MG63 (cell line): Measurements from ENCODE around the gene VTCN1. TPM values are rescaled to one million over a fixed set of nuclear protein-coding genes. Genes with fewer than 3 reads are reported as not detected.
A peak's percentile ranks its signal among the peaks of the same experiment; 100 is the strongest.

Experiments
- DNase-seq: peaks from one replicate; pipeline ENCODE4 v3.0.0-alpha.2; 2020
- H3K27me3 ChIP-seq: fragments of 250-450 bp; sonication (Bioruptor Pico); 2 replicates; pipeline ENCODE4 v1.5.1; 2020; ENCODE audit warnings: mild to moderate bottlenecking, moderate library complexity
- H3K36me3 ChIP-seq: fragments of 250-450 bp; sonication (Bioruptor Pico); 2 replicates; pipeline ENCODE4 v1.5.1; 2020; ENCODE audit warnings: mild to moderate bottlenecking, moderate library complexity
- H3K4me3 ChIP-seq: fragments of 250-450 bp; sonication (Bioruptor Pico); 2 replicates; pipeline ENCODE4 v1.5.1; 2020; ENCODE audit warnings: mild to moderate bottlenecking, moderate library complexity
- H3K9me3 ChIP-seq: fragments of 250-450 bp; sonication (Bioruptor Pico); 2 replicates; pipeline ENCODE4 v1.5.1; 2020; ENCODE audit warnings: mild to moderate bottlenecking, moderate library complexity
- total RNA-seq: library from RNA; depleted of rRNA; stranded (reverse); fragments of >200 nt; shearing (Covaris generic); gene quantifications from 2 replicates; pipeline ENCODE4 v1.2.3, GENCODE V29; 2014; ENCODE audit warnings: low replicate concordance

VTCN1 gene
- total RNA-seq, 1 experiment from 2014 or later = 0.82 TPM

DNA sequence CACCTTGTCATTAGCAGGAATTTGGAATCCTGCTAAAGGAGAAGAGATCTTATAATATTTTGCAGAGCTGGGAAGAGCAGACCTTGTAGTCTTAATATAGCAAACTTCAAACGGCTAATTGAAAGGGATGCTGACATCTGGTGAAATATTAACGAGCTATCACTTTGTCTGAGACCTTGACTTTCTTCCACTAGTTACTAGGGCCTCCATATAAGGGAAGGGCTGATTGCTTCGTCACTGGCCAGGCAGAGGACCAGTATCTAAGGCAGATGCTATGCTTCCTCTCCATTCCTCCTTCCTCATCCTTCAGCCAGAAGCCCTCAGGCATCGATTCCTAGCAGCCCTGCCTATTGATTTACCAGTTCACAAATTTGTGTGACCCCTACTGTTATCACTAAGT lies 6.0 kb upstream of the VTCN1 start:
- no peaks in the 10 kb centered on the region for H3K27me3 ChIP-seq
- DNase-seq = no peak
- no peak overlapping the region for H3K4me3 ChIP-seq
- peaks cover 7% of the 10 kb centered on the region; the same call in 1 of the 2 replicates for H3K9me3 ChIP-seq
- H3K36me3 ChIP-seq = no peaks in the 10 kb centered on the region

DNA sequence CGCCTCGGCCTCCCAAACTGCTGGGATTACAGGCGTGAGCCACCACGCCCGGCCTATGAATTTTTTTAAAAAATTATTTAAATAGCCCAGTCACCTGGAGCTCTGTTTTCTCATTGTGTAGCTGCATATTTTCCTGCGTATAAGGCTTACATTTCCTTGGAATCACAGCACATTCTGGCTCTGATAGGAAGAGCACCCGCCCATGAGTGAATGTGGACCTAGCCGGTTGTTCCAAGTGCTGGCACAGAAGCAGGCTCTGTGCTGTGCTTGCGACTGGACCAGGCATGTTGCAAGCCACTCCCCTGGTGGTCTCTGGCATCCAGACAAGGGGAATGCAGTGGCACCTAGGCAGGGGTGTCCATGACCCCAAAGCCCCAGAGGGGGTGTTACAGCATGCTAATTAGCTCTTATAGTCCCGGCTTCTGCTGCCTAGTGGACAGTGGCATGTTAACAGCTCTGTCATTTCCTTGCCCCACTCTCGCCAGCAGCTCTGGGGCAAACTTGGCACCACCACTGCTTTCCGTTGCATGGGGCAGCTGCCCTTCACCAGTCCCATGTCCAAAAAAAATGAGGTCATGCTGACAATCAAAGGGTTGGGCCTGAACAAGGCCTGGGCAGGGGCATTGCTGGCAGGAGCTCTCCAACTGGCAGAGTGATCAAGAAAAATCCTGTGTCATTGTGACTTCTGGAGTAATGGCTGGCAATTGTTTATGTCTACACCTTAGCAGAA lies 5.2 kb upstream of the VTCN1 start:
- Histone ChIP-seq H3K9me3 (peaks cover 7% of the 10 kb centered on the region; the same call in 1 of the 2 replicates), H3K4me3 (no peak overlapping the region), H3K27me3 (no peaks in the 10 kb centered on the region), H3K36me3 (no peaks in the 10 kb centered on the region)
- DNase-seq = peak; percentile 98

DNA sequence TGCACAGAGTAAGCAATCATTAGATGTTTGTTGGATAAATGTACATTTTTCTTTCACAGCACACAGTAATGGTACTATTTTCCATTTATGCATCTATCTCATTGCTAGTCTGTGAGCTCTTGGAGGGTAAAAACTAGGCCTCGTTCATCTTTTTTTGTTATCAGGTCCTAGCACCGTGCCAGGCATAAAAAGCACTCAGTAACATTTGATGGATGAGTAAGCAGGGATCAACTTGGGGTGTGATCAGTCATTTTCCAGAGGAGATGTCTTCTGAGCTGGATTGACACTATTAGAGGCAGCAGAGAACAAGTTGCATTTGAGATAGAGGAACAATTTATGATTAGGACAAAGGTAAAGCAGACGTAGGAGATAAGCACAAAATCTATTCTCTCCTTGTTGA lies 4.3 kb upstream of the VTCN1 start:
- no peak for DNase-seq
- Histone ChIP-seq H3K4me3 (no peak overlapping the region), H3K27me3 (no peaks in the 10 kb centered on the region), H3K9me3 (peaks cover 7% of the 10 kb centered on the region; the same call in 1 of the 2 replicates), H3K36me3 (no peaks in the 10 kb centered on the region)

DNA sequence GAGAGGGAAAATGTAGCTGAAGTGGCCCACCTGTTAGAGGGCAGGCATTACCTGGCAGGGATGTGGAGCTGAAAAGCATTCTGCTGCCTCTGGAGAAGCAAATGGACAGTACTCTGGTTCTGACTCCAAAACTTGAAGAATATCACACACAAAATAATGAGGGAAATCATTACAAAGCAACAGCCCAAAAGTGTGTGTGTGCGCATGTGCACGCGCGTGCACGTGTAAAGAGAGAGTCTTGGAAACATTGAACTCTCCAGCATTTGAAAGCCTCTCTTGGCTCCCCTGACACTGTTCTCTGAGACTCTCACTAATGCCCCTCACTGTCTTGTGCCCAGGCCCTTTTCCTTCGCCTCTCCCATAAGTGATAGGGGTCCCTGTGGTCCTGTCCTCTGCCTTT lies 2.3 kb upstream of the VTCN1 start:
- Histone ChIP-seq H3K9me3 (peaks cover 4% of the 10 kb centered on the region; the same call in 1 of the 2 replicates), H3K36me3 (no peaks in the 10 kb centered on the region), H3K4me3 (no peak overlapping the region), H3K27me3 (no peaks in the 10 kb centered on the region)
- DNase-seq = no peak

DNA sequence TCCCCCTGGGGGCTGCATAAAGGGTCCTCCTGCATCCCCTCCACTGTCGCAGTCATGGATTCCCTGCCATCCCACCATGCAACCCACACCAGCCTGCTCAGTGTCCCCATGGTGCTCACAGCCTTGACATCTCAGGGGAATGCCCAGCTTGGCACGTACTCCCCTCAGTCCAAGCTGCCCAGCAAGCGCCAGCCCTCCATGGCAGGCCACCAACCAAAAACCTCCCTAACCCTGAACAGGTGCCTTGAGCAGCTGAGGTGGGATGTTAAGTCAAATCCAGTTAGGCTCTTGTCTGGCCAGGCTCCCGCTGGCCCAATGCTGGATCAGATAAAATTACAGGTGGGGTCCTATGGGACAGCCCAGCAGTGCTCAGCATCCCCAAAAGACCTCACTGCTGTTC lies 341 bp downstream of the VTCN1 start:
- H3K9me3 ChIP-seq = no peaks in the 10 kb centered on the region
- H3K4me3 ChIP-seq = no peak overlapping the region
- H3K36me3 ChIP-seq = no peaks in the 10 kb centered on the region
- DNase-seq = no peak
- H3K27me3 ChIP-seq = no peaks in the 10 kb centered on the region; the same call in 1 of the 2 replicates

DNA sequence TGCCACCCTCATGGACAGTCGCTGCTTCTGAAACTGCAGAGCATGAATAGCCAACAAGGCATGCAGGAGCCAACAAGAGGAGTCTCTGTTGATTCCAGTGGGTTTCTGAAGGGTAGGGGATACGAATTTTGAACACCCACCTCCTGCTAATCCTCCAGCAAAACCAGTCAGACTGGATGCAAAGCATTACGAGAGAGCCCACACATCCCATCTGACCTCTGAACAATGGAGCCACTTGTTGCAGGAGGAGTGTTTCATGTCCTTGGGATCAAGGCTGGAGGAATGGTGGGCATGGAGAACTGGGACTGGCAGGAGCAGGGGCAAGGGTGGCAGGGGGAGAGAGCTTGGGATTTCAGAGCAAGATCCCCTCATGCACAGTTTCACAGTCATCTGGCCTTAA lies 1.6 kb downstream of the VTCN1 start:
- Histone ChIP-seq H3K9me3 (no peaks in the 10 kb centered on the region), H3K27me3 (peaks cover 3% of the 10 kb centered on the region; the same call in 1 of the 2 replicates), H3K4me3 (no peak overlapping the region), H3K36me3 (no peaks in the 10 kb centered on the region)
- DNase-seq = no peak

DNA sequence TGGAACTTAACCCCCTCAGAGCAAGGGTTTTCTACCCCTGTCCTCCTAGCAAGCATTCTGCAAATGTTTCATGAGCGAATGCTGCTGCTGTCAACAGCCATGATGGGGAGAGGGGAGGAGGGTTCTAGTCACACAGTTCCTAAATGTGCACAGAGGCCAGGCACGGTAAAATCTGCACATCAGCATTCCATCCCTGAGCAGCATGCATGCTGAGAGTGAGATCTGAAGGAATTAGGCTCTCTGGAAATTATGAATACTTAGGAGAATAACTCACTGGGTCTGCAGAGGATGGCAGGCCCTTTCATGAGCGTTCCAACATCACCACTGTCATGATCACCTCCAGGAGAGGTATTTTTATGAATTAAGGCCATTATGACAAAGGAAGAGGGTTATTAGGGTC lies 2.1 kb downstream of the VTCN1 start:
- no peak for DNase-seq
- Histone ChIP-seq H3K9me3 (no peaks in the 10 kb centered on the region), H3K27me3 (peaks cover 4% of the 10 kb centered on the region; the same call in 1 of the 2 replicates), H3K4me3 (no peak overlapping the region), H3K36me3 (no peaks in the 10 kb centered on the region)

DNA sequence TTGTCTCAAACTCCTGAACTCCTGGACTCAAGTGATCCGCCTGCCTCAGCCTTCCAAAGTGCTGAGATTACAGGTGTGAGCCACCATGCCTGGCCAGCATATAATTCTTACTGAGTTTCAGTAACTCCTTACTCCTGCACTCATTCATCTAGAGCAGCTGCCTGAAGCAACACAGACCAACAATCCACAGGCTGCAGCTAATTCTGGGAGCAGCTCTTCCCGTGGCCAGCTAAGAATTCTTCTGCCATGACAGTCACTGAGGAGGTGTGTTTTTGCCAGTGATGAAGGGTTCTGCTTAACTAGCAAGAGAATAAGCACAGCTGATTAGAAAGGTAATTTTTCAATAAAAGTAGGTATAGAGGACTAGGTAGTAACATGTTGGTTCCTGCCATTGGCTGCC lies 5.4 kb downstream of the VTCN1 start:
- no peak overlapping the region for H3K4me3 ChIP-seq
- peaks cover 4% of the 10 kb centered on the region; the same call in 1 of the 2 replicates for H3K27me3 ChIP-seq
- no peaks in the 10 kb centered on the region for H3K36me3 ChIP-seq
- no peak for DNase-seq
- H3K9me3 ChIP-seq = no peaks in the 10 kb centered on the region

DNA sequence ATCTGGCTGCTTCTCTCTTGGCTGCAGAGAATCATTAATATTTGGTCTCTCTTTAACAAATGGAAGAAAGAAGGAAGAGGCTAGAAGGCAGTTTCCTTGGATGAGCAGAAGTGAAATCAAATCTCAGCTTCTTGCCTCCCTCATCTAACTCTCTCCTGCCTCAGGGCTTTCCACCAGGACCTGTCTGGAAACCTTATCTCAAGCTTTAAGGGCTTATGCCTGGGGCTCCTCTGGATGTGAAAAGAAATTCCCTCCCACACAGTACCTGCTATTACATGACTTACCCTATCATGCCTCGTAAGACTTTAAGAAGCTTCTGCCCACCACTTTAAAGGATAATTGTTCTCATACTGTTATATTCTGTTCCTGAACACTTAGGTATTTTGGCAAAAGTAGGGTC lies 8.9 kb downstream of the VTCN1 start:
- H3K4me3 ChIP-seq = no peak overlapping the region
- H3K9me3 ChIP-seq = no peaks in the 10 kb centered on the region
- DNase-seq = no peak
- H3K36me3 ChIP-seq = no peaks in the 10 kb centered on the region
- H3K27me3 ChIP-seq = peaks cover 4% of the 10 kb centered on the region; the same call in 1 of the 2 replicates

DNA sequence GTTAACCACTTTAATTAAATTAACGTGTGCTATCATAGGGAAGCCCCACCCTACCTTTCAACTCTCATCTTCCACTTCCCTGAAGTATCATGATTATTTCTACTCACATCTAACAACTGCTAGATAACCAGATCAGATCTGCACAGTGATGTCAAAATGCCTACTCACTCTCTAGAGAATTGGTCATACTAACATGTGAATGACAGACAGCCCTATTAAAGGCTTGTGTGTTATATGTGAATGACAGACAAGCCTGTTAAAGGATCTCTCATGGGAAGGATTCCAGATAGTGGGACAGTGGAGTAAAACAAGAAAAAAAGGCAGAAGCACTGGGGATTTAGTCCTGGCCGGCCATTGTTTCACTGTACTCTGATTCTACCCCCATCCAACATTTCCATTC lies 12.6 kb downstream of the VTCN1 start:
- no peaks in the 10 kb centered on the region; the same call in 1 of the 2 replicates for H3K27me3 ChIP-seq
- peaks cover 2% of the 10 kb centered on the region; the same call in 1 of the 2 replicates for H3K9me3 ChIP-seq
- no peaks in the 10 kb centered on the region for H3K36me3 ChIP-seq
- H3K4me3 ChIP-seq = no peak overlapping the region
- no peak for DNase-seq

DNA sequence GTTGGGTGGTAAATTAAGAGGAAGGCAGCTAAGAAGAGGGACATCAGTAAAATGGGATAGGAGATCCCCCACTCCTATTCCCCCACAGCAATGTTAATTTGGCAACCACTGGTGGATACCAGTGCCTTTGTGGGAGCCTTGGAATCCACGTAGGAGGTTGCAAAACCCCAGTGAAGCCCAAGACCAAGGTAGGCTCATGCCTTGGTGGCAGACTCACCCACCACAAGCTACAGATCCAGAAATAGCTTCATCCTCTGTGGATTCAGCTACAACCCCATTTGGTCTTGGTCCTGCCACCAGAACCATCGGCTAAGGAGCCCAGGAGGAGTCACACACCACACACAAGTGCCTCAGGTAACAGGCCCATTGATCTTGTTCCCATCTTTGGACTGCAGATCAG lies 21.0 kb downstream of the VTCN1 start:
- no peak overlapping the region for H3K4me3 ChIP-seq
- no peak for DNase-seq
- H3K9me3 ChIP-seq = peaks cover 2% of the 10 kb centered on the region; the same call in 1 of the 2 replicates
- no peaks in the 10 kb centered on the region for H3K27me3 ChIP-seq
- no peaks in the 10 kb centered on the region for H3K36me3 ChIP-seq

DNA sequence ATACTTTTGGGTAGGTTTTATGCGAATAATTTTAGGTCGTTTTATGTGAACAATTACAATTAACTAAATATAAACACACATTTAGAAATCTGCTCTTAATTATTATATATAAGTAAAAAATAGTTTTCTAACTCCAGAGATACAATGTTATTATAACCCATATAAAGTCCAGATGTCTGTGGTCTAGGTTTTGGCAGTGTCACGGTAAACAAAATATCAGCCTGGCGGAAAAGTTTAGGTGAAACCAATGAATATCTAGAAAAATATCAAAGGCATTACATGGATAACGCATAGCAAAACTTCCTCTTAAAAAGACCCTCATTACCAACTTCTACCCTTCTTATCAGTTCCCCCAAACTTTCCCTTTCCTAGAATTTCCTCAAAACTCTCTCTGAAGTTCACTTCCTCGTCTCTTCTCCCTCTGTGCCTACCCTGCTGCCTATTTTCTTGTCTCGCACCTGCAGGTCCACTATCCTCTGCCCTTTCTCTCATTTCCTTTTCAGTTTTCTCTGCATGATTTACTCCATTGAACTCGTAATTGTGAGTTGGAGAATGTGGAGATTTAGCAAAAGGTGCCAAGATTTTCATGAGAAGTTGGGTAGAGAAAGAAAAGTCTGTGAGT lies 21.8 kb downstream of the VTCN1 start:
- H3K4me3 ChIP-seq = no peak overlapping the region
- H3K9me3 ChIP-seq = peaks cover 2% of the 10 kb centered on the region; the same call in 1 of the 2 replicates
- no peaks in the 10 kb centered on the region for H3K27me3 ChIP-seq
- H3K36me3 ChIP-seq = no peaks in the 10 kb centered on the region
- no peak for DNase-seq

DNA sequence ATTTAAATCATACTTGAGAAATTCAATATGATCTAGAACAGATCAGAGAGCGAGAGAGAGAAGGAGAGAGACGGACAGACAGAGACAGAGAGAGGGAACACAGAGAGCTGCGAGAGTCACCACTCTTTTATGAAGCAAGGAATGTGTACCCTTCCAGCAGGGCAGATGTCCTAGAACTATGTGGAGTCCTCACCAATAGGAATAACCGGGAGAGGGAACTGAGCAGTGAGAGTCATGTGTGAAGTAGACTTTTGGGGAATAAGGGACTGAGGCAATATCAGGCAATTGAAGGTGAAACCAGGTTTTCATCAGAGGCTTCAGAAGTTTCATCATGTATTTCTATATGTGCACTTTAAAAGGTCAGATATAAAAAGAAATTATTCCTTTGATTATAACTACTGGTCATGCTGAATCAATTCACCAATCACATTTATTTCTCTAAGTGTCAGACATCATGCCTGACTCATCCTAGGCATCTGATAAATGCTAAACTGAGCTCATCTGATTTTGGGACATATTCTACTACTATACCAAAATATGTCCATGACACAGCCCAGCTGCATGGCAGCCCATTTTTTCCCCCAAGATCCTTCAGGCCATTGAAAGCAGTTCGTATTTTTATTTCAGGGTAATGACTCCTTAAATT lies 22.4 kb downstream of the VTCN1 start:
- peak; percentile 22 for DNase-seq
- Histone ChIP-seq H3K36me3 (no peaks in the 10 kb centered on the region), H3K4me3 (no peak overlapping the region), H3K9me3 (no peaks in the 10 kb centered on the region; the same call in 1 of the 2 replicates), H3K27me3 (no peaks in the 10 kb centered on the region)

DNA sequence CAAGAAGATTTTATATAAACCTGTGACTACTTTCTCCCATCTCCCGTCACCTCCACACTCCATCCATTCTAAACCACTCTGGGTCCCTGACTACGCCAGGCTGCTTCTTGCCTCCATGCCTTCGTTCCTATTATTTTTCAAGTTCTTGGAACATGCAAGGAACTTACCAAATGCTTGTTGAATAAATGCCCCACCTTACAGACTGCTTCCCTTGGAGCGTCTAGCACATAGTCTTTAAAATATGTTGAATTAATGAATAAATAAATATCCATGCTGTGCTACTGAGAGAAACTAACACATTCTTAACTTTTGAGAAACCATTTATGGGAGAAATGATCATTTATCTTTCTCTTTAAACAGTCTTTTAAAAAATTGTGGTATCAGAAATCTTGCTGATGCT lies 27.6 kb downstream of the VTCN1 start:
- no peak for DNase-seq
- Histone ChIP-seq H3K36me3 (no peaks in the 10 kb centered on the region), H3K27me3 (no peaks in the 10 kb centered on the region), H3K9me3 (no peaks in the 10 kb centered on the region), H3K4me3 (no peak overlapping the region)

DNA sequence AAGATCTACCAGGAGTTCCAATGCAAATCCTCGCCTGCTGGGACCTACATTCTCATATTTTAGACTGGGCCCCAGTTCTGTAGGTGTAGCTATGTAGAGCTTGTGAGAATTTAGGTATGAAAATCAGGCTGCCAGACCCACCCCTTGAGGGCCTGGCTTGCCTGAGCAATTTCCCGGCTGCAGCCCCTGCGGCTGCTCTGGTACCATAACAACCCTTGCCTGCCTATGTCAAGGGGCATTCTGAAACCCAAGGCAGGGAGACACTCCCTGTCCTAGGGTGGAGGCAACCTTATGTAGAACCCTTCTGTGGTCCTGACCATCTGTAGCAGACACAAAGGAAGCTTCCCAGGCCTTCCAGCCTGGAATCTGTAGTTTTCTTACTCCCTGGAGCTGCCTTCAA lies 28.4 kb downstream of the VTCN1 start:
- no peak for DNase-seq
- no peak overlapping the region for H3K4me3 ChIP-seq

DNA sequence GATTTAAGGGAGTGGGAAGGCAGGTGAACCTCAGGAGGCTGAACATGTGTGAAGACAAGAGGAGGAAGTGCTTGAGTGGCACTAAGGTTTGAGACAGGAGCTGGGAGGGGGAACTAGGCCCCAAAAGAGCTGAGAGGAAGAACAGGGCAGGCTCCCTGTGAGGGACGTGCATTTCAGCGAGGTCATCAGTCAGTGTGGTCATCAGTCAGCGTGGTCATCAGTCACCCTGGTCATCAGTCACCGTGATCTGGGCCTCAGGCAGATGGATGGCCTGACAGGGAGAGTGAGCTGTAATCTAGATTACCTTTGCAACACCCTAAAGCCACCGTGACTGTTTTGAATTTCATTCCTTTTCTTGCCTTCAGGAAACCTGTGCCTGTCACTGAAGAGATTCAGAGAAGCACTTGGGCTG lies 29.1 kb downstream of the VTCN1 start:
- Histone ChIP-seq H3K27me3 (no peaks in the 10 kb centered on the region), H3K4me3 (no peak overlapping the region), H3K9me3 (no peaks in the 10 kb centered on the region), H3K36me3 (no peaks in the 10 kb centered on the region)
- DNase-seq = no peak

More for the DNA sequence above, 28.4 kb downstream of the VTCN1 start:
- Histone ChIP-seq H3K27me3 (no peaks in the 10 kb centered on the region), H3K36me3 (no peaks in the 10 kb centered on the region), H3K9me3 (no peaks in the 10 kb centered on the region)

DNA sequence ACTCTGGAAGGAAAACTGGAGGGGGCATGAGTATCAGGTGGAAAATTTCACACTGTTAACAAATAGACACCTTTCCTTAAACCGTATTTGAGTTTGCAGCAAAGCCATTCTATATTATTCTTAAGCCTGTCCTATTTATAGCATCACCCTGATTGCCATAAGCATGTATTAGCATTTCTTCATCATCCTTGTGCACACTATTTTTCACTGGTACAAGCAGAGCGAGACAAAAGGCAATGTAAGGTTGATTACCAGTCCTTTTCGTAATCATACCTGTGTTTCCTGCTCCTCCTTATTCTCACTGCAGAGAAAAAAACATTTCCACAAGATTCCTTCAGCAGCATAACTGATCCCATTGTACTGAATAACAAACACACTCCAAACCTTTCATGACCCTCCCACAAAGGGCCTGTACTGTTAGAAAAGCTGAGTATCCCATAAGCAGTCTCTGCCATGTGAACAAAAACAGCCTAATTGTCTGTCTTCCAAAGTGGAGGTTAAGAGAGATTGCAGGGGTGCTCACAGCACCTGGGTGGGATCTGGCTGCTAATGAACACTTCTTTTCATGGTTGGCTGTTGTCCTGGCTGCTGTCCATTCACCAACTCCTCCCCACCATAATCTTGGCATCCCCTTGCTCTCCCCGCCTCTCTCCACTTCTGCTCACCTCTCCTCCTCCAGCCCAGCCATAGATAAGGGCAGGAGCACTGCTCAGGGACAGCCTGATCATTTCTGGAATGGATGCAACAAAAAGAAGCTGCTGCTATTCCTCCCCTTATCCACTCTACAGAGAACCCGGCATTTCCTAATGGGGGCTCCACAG lies 30.4 kb downstream of the VTCN1 start:
- Histone ChIP-seq H3K4me3 (no peak overlapping the region), H3K9me3 (no peaks in the 10 kb centered on the region), H3K36me3 (no peaks in the 10 kb centered on the region), H3K27me3 (no peaks in the 10 kb centered on the region)
- DNase-seq = no peak
